Panc1 (cell line): Measurements from ENCODE around the gene NET1. TPM values are rescaled to one million over a fixed set of nuclear protein-coding genes. Genes with fewer than 3 reads are reported as not detected.
A peak's percentile ranks its signal among the peaks of the same experiment; 100 is the strongest.

ENCODE experiments used
- ATAC-seq: fragments of 200-7000 bp; cut with Tn5 transposase; 2 replicates; pipeline ENCODE4 v1.9.1; 2020; ENCODE audit warnings: mild to moderate bottlenecking, moderate library complexity
- BruUV-seq: library from RNA; stranded (reverse); fragments of 400-500 nt; replicated peaks from 2 replicates; lab custom pipeline; 2021; lab: Mats Ljungman, UMichigan
- CTCF ChIA-PET: fragments of 300-600 bp; sonication (Branson Sonifier 250); formaldehyde crosslinking; loops from one replicate; lab custom pipeline; 2022; ENCODE audit warnings: antibody characterized with exemption; lab: Charles Lee
- POLR2A ChIA-PET: fragments of 300-600 bp; sonication (Branson Sonifier 250); formaldehyde crosslinking; loops from one replicate; lab custom pipeline; 2022; ENCODE audit warnings: antibody characterized with exemption; lab: Charles Lee
- DNase-seq: peaks from one replicate; pipeline ENCODE4 v3.0.0-alpha.2; 2010; ENCODE audit warnings: low read depth, low spot score
- H3K27ac ChIP-seq: 2 replicates; pipeline ENCODE4 v1.5.1; 2011; ENCODE audit warnings: mild to moderate bottlenecking, low read length, inconsistent platforms
- H3K27me3 ChIP-seq: fragments of 200-500 bp; sonication (Bioruptor generic); 2 replicates; pipeline ENCODE4 v1.6.0; 2014; ENCODE audit warnings: low read length, inconsistent platforms; ENCODE audit not compliant: control insufficient read depth, insufficient read depth
- H3K36me3 ChIP-seq: fragments of 200-500 bp; sonication (Bioruptor generic); 2 replicates; pipeline ENCODE4 v1.5.1; 2014; ENCODE audit warnings: inconsistent platforms, mild to moderate bottlenecking, low read length, moderate library complexity; ENCODE audit not compliant: control insufficient read depth, insufficient read depth
- H3K4me1 ChIP-seq: 2 replicates; pipeline ENCODE4 v1.5.1; 2011; ENCODE audit warnings: inconsistent platforms, mild to moderate bottlenecking, low read length, moderate library complexity; ENCODE audit not compliant: control insufficient read depth, insufficient read depth
- H3K4me3 ChIP-seq, 2 experiments: 2 replicates each; pipeline ENCODE4 v1.5.1; 2011 to 2012; ENCODE audit warnings: low read depth in 2 of 2, low read length in 2 of 2, mild to moderate bottlenecking in 2 of 2, inconsistent platforms in 1 of 2, moderate library complexity in 1 of 2
- H3K9me3 ChIP-seq: fragments of 200-500 bp; sonication (Bioruptor generic); 2 replicates; pipeline ENCODE4 v1.5.1; 2014; ENCODE audit warnings: low read depth, mild to moderate bottlenecking, inconsistent platforms, low read length, moderate library complexity; ENCODE audit not compliant: control insufficient read depth, insufficient read depth
- CTCF ChIP-seq: fragments of 450-650 bp; IDR thresholded peaks from 2 replicates; pipeline ENCODE4 v1.5.1; 2017; ENCODE audit warnings: mild to moderate bottlenecking
- POLR2AphosphoS5 ChIP-seq: IDR thresholded peaks from 2 replicates; pipeline ENCODE4 v1.6.1; 2012; ENCODE audit warnings: mild to moderate bottlenecking, low read depth, low read length, moderate library complexity
- REST ChIP-seq, 2 experiments: IDR thresholded peaks; 2 replicates each; pipeline ENCODE4 v1.6.1; 2011 to 2012; ENCODE audit warnings: low read depth in 2 of 2, control low read depth in 1 of 2, low read length in 1 of 2, mild to moderate bottlenecking in 1 of 2, moderate library complexity in 1 of 2; ENCODE audit not compliant: insufficient read depth in 1 of 2
- SIN3A ChIP-seq: IDR thresholded peaks from 2 replicates; pipeline ENCODE4 v1.6.1; 2012; ENCODE audit warnings: low read depth, mild to moderate bottlenecking, low read length, moderate library complexity, borderline replicate concordance; ENCODE audit not compliant: insufficient read depth
- TCF7L2 ChIP-seq: IDR thresholded peaks from 2 replicates; pipeline ENCODE4 v1.6.1; 2011; ENCODE audit warnings: mild to moderate bottlenecking, low read depth, low read length, inconsistent platforms
- in situ Hi-C: cut with HindIII; loops from 2 replicates; pipeline ENCODE4 v1.10.0; 2016; ENCODE audit warnings: low sequenced_read_pairs, low pct_unique_long_range_greater_than_20kb
- intact Hi-C: fragments of 100-400 bp; cut with micrococcal nuclease; formaldehyde crosslinking; loops from one replicate; pipeline ENCODE4 v1.10.0; 2022; ENCODE audit not compliant: unreplicated experiment
- total RNA-seq: library from RNA; stranded (reverse); gene quantifications from one replicate; pipeline ENCODE4 v1.2.1, GENCODE V29; 2021; ENCODE audit not compliant: unreplicated experiment

The NET1 gene
- total RNA-seq, 1 experiment from 2014 or later: 28.6 TPM

GRCh38 chr10:5441106-5441505 is 28.7 kb downstream of the NET1 start:
- POLR2A ChIA-PET: no interaction called here
- in situ Hi-C loops: no loop called here
- peaks cover 7% of the 10 kb centered on the region; the same call in 1 of the 2 replicates for H3K4me1 ChIP-seq
- H3K9me3 ChIP-seq: no peaks in the 10 kb centered on the region
- DNase-seq (no peak), ATAC-seq (no peak)
- no peaks in the 10 kb centered on the region for H3K27me3 ChIP-seq
- no peak overlapping the region for H3K27ac ChIP-seq
- CTCF ChIA-PET: interaction anchor here (2.1 kb wide), 1 partner anchor 182 kb away, joined by 11 read pairs; no protein-coding TSS in a partner anchor
- TF ChIP-seq POLR2AphosphoS5 (no peak), SIN3A (no peak)
- BruUV-seq: no TSS peak
- H3K4me3 ChIP-seq: no peak overlapping the region
- intact Hi-C loops: no loop called here
- H3K36me3 ChIP-seq: no peaks in the 10 kb centered on the region

GRCh38 chr10:5442065-5442989 is 30.0 kb downstream of the NET1 start:
- ATAC-seq: no peak

GRCh38 chr10:5442990-5443370 is 30.6 kb downstream of the NET1 start:
- BruUV-seq: no TSS peak
- TF ChIP-seq TCF7L2 (no peak), SIN3A (no peak), REST (IDR thresholded peaks at IDR 0.05; ENCODE audit: insufficient read depth in 1 of 2, low read depth in 2 of 2, low read length in 1 of 2) (no peak), POLR2AphosphoS5 (no peak), CTCF (no peak)

More at GRCh38 chr10:5442065-5442989, 30.0 kb downstream of the NET1 start:
- intact Hi-C loops (loop anchor here (2.0 kb wide), 1 partner anchor 180 kb away; no protein-coding TSS in a partner anchor), in situ Hi-C loops (no loop called here)
- no peak for DNase-seq
- BruUV-seq: no TSS peak
- no peak overlapping the region for H3K27ac ChIP-seq
- peaks cover 8% of the 10 kb centered on the region for H3K4me1 ChIP-seq
- no peaks in the 10 kb centered on the region for H3K9me3 ChIP-seq
- no peaks in the 10 kb centered on the region for H3K36me3 ChIP-seq
- TF ChIP-seq TCF7L2: no peak
- TF ChIP-seq POLR2AphosphoS5: no peak
- no peak for TF ChIP-seq SIN3A
- TF ChIP-seq CTCF: peak; percentile 62; the same call in 1 of the 2 replicates
- H3K4me3 ChIP-seq: no peak overlapping the region
- H3K27me3 ChIP-seq: no peaks in the 10 kb centered on the region
- CTCF ChIA-PET: interaction anchor here (0.7 to 2.1 kb wide), 3 partner anchors 59 to 251 kb away, joined by 3 to 11 read pairs (median 4); no protein-coding TSS in a partner anchor
- POLR2A ChIA-PET: no interaction called here

More at GRCh38 chr10:5442990-5443370, 30.6 kb downstream of the NET1 start:
- Histone ChIP-seq H3K27me3 (no peaks in the 10 kb centered on the region), H3K27ac (no peak overlapping the region), H3K4me1 (peaks cover 8% of the 10 kb centered on the region), H3K36me3 (no peaks in the 10 kb centered on the region), H3K9me3 (no peaks in the 10 kb centered on the region), H3K4me3 (no peak overlapping the region)
- intact Hi-C loops: loop anchor here (2.0 kb wide), 1 partner anchor 180 kb away; no protein-coding TSS in a partner anchor
- CTCF ChIA-PET: interaction anchor here (0.7 to 1.2 kb wide), 2 partner anchors 60 to 180 kb away, joined by 3 to 4 read pairs; no protein-coding TSS in a partner anchor
- POLR2A ChIA-PET: no interaction called here
- ATAC-seq (no peak), DNase-seq (no peak)
- in situ Hi-C loops: no loop called here
